H9 (cell line): ENCODE data around the gene LDLRAD4. TPM values are rescaled to one million over a fixed set of nuclear protein-coding genes. Genes with fewer than 3 reads are reported as not detected.

Experiments used
- DNase-seq: peaks from one replicate; pipeline ENCODE4 v3.0.0-alpha.2; 2017
- H2AFZ ChIP-seq: one replicate; pipeline ENCODE4 v1.6.1; 2013; ENCODE audit warnings: mild to moderate bottlenecking, low read length, control low read depth, moderate library complexity
- H2AK5ac ChIP-seq: 2 replicates; pipeline ENCODE4 v1.6.1; 2013; ENCODE audit warnings: low read length, control low read depth, mixed read lengths; ENCODE audit not compliant: insufficient read length
- H2BK120ac ChIP-seq: one replicate; pipeline ENCODE4 v1.6.1; 2013; ENCODE audit warnings: low read depth, mild to moderate bottlenecking, low read length, control low read depth, inconsistent platforms; ENCODE audit not compliant: poor library complexity, severe bottlenecking
- H2BK12ac ChIP-seq: 2 replicates; pipeline ENCODE4 v1.6.1; 2013; ENCODE audit warnings: low read length, control low read depth, mixed read lengths, low read depth; ENCODE audit not compliant: insufficient read length
- H2BK15ac ChIP-seq: 2 replicates; pipeline ENCODE4 v1.6.1; 2013; ENCODE audit warnings: low read depth, low read length, control low read depth
- H2BK20ac ChIP-seq: one replicate; pipeline ENCODE4 v1.6.1; 2013; ENCODE audit warnings: low read depth, mild to moderate bottlenecking, low read length, control low read depth, inconsistent platforms; ENCODE audit not compliant: poor library complexity, severe bottlenecking
- H2BK5ac ChIP-seq: 2 replicates; pipeline ENCODE4 v1.6.1; 2013; ENCODE audit warnings: low read length, control low read depth, mixed read lengths; ENCODE audit not compliant: insufficient read length
- H3K14ac ChIP-seq: 2 replicates; pipeline ENCODE4 v1.6.1; 2013; ENCODE audit warnings: low read length, control low read depth; ENCODE audit not compliant: insufficient read depth
- H3K18ac ChIP-seq: 2 replicates; pipeline ENCODE4 v1.6.1; 2013; ENCODE audit warnings: low read depth, mild to moderate bottlenecking, mixed read lengths, low read length, control low read depth; ENCODE audit not compliant: insufficient read length
- H3K23ac ChIP-seq: 2 replicates; pipeline ENCODE4 v1.6.1; 2013; ENCODE audit warnings: low read length, control low read depth, mixed read lengths, low read depth; ENCODE audit not compliant: insufficient read length
- H3K23me2 ChIP-seq: 2 replicates; pipeline ENCODE4 v1.6.1; 2013; ENCODE audit warnings: low read depth, mild to moderate bottlenecking, mixed read lengths, low read length, control low read depth; ENCODE audit not compliant: insufficient read length, poor library complexity, severe bottlenecking
- H3K27ac ChIP-seq: 2 replicates; pipeline ENCODE4 v1.5.1; 2013; ENCODE audit warnings: low read length, control low read depth, mixed read lengths, low read depth; ENCODE audit not compliant: insufficient read length
- H3K27me3 ChIP-seq: 2 replicates; pipeline ENCODE4 v1.6.1; 2013; ENCODE audit warnings: low read length, control low read depth, inconsistent platforms; ENCODE audit not compliant: insufficient read depth
- H3K4ac ChIP-seq: 2 replicates; pipeline ENCODE4 v1.6.1; 2013; ENCODE audit warnings: low read depth, mild to moderate bottlenecking, control low read depth, inconsistent platforms, low read length, moderate library complexity
- H3K4me1 ChIP-seq: 2 replicates; pipeline ENCODE4 v1.6.1; 2013; ENCODE audit warnings: low read length, control low read depth, inconsistent platforms; ENCODE audit not compliant: insufficient read depth
- H3K4me2 ChIP-seq: 2 replicates; pipeline ENCODE4 v1.6.1; 2013; ENCODE audit warnings: low read length, control low read depth, mixed read lengths; ENCODE audit not compliant: insufficient read length, insufficient read depth
- H3K56ac ChIP-seq: 2 replicates; pipeline ENCODE4 v1.6.1; 2013; ENCODE audit warnings: low read depth, mild to moderate bottlenecking, mixed read lengths, low read length, control low read depth; ENCODE audit not compliant: insufficient read length
- H3K79me1 ChIP-seq: 2 replicates; pipeline ENCODE4 v1.6.1; 2013; ENCODE audit warnings: low read depth, mild to moderate bottlenecking, moderate library complexity, low read length, control low read depth, inconsistent platforms; ENCODE audit not compliant: insufficient read depth, poor library complexity, severe bottlenecking
- H3K79me2 ChIP-seq: 2 replicates; pipeline ENCODE4 v1.6.1; 2013; ENCODE audit warnings: low read length, control low read depth, inconsistent platforms; ENCODE audit not compliant: insufficient read depth
- H3K9ac ChIP-seq: 2 replicates; pipeline ENCODE4 v1.6.1; 2013; ENCODE audit warnings: low read length, control low read depth, mixed read lengths; ENCODE audit not compliant: insufficient read length; ENCODE audit errors: extremely low read depth
- H3K9me3 ChIP-seq: one replicate; pipeline ENCODE4 v1.6.1; 2013; ENCODE audit warnings: low read depth, low read length, inconsistent platforms; ENCODE audit not compliant: control insufficient read depth
- H3T11ph ChIP-seq: one replicate; pipeline ENCODE4 v1.6.1; 2013; ENCODE audit warnings: mild to moderate bottlenecking, low read length, control low read depth, inconsistent platforms
- H4K20me1 ChIP-seq: one replicate; pipeline ENCODE4 v1.6.1; 2013; ENCODE audit not compliant: control insufficient read depth, insufficient read length, insufficient read depth
- H4K5ac ChIP-seq: 2 replicates; pipeline ENCODE4 v1.6.1; 2013; ENCODE audit warnings: low read depth, mild to moderate bottlenecking, mixed read lengths, low read length, control low read depth; ENCODE audit not compliant: insufficient read length
- H4K8ac ChIP-seq: replicated peaks from 2 replicates; pipeline ENCODE4 v1.6.1; 2013; ENCODE audit warnings: low read length, control low read depth, mixed read lengths, low read depth; ENCODE audit not compliant: insufficient read length
- H4K91ac ChIP-seq: 2 replicates; pipeline ENCODE4 v1.6.1; 2013; ENCODE audit warnings: low read depth, mild to moderate bottlenecking, moderate library complexity, mixed read lengths, low read length, control low read depth; ENCODE audit not compliant: insufficient read length
- H3K27ac Mint-ChIP-seq, 3 experiments: 2 replicates in 2 of 3; 3 replicates in 1 of 3; pipeline ENCODE4 v1.8.0; 2020 to 2021; ENCODE audit warnings: mixed read lengths in 3 of 3, mild to moderate bottlenecking in 1 of 3, moderate library complexity in 1 of 3
- H3K27me3 Mint-ChIP-seq: 2 replicates; pipeline ENCODE4 v1.8.0; 2021; ENCODE audit warnings: low read depth, mild to moderate bottlenecking, moderate library complexity, mixed read lengths
- H3K36me3 Mint-ChIP-seq, 3 experiments: 2 replicates in 2 of 3; 3 replicates in 1 of 3; pipeline ENCODE4 v1.8.0; 2020 to 2021; ENCODE audit warnings: low read depth in 3 of 3, mixed read lengths in 3 of 3; ENCODE audit not compliant: insufficient read depth in 1 of 3
- H3K4me1 Mint-ChIP-seq, 2 experiments: 2 replicates each; pipeline ENCODE4 v1.8.0; 2020; ENCODE audit warnings: mixed read lengths in 2 of 2
- H3K4me3 Mint-ChIP-seq, 2 experiments: 2 replicates in 1 of 2; 3 replicates in 1 of 2; pipeline ENCODE4 v1.8.0; 2020 to 2021; ENCODE audit warnings: mild to moderate bottlenecking in 2 of 2, mixed read lengths in 2 of 2, moderate library complexity in 1 of 2
- H3K9me3 Mint-ChIP-seq, 2 experiments: 2 replicates in 1 of 2; 3 replicates in 1 of 2; pipeline ENCODE4 v1.8.0; 2020; ENCODE audit warnings: mild to moderate bottlenecking in 2 of 2, mixed read lengths in 2 of 2, moderate library complexity in 1 of 2
- CTCF ChIP-seq: fragments of 200-600 bp; sonication (generic); conservative IDR thresholded peaks from 3 replicates; pipeline ENCODE4 v1.8.0; 2021; ENCODE audit warnings: antibody characterized with exemption, mild to moderate bottlenecking
- WGBS: extraction: QIAGEN DNeasy Blood & Tissue Kit; methylation state at CpG from one replicate; pipeline ENCODE4 v1.1.7; 2013; ENCODE audit warnings: missing lambda C conversion rate, low lambda C conversion rate, mixed read lengths; ENCODE audit not compliant: insufficient read length; ENCODE audit errors: extremely low coverage; 5-methylcytosine and 5-hydroxymethylcytosine counted together
- total RNA-seq: library from RNA; stranded (reverse); gene quantifications from 2 replicates; pipeline ENCODE4 v1.2.1, GENCODE V29; 2021

The LDLRAD4 gene
- total RNA-seq, 1 experiment from 2014 or later = 3.9 TPM

- H3K23me2 ChIP-seq = no peaks in the 10 kb centered on the region
- H3K27ac ChIP-seq = no peak overlapping the region
- no peaks in the 10 kb centered on the region for H3K4me1 ChIP-seq
- H3K56ac ChIP-seq = no peak overlapping the region
- H2BK15ac ChIP-seq = no peak overlapping the region
- H3K79me2 ChIP-seq = no peaks in the 10 kb centered on the region
- no peak overlapping the region for H3K23ac ChIP-seq
- H2BK5ac ChIP-seq = no peak overlapping the region
- no peak for DNase-seq
- no peak overlapping the region for H3T11ph ChIP-seq
- no peak overlapping the region for H2AFZ ChIP-seq
- H4K91ac ChIP-seq = no peak overlapping the region
- H3K18ac ChIP-seq = no peak overlapping the region
- H3K4ac ChIP-seq = no peak overlapping the region
- no peak overlapping the region for H3K9ac ChIP-seq
- H2BK20ac ChIP-seq = no peak overlapping the region
- TF ChIP-seq CTCF = no peak
- H3K27me3 ChIP-seq = no peaks in the 10 kb centered on the region
- no peak overlapping the region for H3K4me3 Mint-ChIP-seq
- peaks cover 19 to 22% of the 10 kb centered on the region in 2 experiments for H3K9me3 Mint-ChIP-seq
- no peak overlapping the region for H4K5ac ChIP-seq
- peaks cover 3% of the 10 kb centered on the region for H3K27me3 Mint-ChIP-seq
- H3K14ac ChIP-seq = no peak overlapping the region
- no peak overlapping the region for H3K27ac Mint-ChIP-seq
- H2BK120ac ChIP-seq = no peak overlapping the region
- H4K20me1 ChIP-seq = no peaks in the 10 kb centered on the region
- peaks cover 4 to 16% (median 5%) of the 10 kb centered on the region in 3 experiments; a peak in 6 of 7 replicates for H3K36me3 Mint-ChIP-seq
- WGBS = no CpG with 5 or more reads among the region's 3 CpGs
- no peaks in the 10 kb centered on the region for H3K79me1 ChIP-seq
- no peak overlapping the region for H2AK5ac ChIP-seq
- H3K4me2 ChIP-seq = no peak overlapping the region
- no peaks in the 10 kb centered on the region for H3K9me3 ChIP-seq
- H4K8ac ChIP-seq = no peak overlapping the region
- no peak overlapping the region for H2BK12ac ChIP-seq
- peaks cover 5 to 10% of the 10 kb centered on the region in 2 experiments for H3K4me1 Mint-ChIP-seq
Measured at GRCh38 chr18:13331846-13332245, 113.3 kb downstream of the LDLRAD4 start.
